GM12864 (cell line): ENCODE data around the gene ECSCR.

Experiments
- DNase-seq: peaks from one replicate; pipeline ENCODE4 v3.0.0-alpha.2; 2011; ENCODE audit warnings: low read depth
- H3K4me3 ChIP-seq: 2 replicates; pipeline ENCODE4 v1.5.1; 2011; ENCODE audit warnings: mild to moderate bottlenecking, low read depth, low read length, control low read depth
- TF ChIP-seq, protein P1 (sequence below): IDR thresholded peaks from 2 replicates; pipeline ENCODE4 v1.5.1; 2011; ENCODE audit warnings: low read depth, mild to moderate bottlenecking, moderate library complexity, low read length, control low read depth, inconsistent platforms; ENCODE audit errors: missing control alignments

The ECSCR gene

DNA sequence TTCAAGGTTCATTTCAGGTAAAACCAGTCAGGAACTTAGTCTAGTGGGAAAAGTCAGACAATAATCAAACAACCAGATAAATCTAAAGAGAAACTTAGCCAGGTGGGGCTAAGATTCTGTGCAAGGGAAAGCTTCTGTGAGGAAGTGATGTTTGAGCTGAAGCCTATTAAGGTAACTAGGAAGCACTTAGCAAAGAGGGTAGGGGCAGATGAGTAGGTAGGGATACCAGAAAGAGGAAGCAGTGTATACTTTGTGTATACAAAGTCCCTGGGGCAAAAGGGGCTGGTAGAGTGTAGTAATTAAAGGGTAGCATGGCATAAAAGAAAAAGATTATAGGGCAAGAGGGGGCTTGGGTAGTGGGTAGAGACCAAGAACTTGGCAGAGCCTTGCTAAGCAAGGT, 55.0 kb downstream of the ECSCR start:
- no peak overlapping the region for H3K4me3 ChIP-seq
- DNase-seq = no peak
- TF ChIP-seq, protein P1, sequence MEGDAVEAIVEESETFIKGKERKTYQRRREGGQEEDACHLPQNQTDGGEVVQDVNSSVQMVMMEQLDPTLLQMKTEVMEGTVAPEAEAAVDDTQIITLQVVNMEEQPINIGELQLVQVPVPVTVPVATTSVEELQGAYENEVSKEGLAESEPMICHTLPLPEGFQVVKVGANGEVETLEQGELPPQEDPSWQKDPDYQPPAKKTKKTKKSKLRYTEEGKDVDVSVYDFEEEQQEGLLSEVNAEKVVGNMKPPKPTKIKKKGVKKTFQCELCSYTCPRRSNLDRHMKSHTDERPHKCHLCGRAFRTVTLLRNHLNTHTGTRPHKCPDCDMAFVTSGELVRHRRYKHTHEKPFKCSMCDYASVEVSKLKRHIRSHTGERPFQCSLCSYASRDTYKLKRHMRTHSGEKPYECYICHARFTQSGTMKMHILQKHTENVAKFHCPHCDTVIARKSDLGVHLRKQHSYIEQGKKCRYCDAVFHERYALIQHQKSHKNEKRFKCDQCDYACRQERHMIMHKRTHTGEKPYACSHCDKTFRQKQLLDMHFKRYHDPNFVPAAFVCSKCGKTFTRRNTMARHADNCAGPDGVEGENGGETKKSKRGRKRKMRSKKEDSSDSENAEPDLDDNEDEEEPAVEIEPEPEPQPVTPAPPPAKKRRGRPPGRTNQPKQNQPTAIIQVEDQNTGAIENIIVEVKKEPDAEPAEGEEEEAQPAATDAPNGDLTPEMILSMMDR = no peak

DNA sequence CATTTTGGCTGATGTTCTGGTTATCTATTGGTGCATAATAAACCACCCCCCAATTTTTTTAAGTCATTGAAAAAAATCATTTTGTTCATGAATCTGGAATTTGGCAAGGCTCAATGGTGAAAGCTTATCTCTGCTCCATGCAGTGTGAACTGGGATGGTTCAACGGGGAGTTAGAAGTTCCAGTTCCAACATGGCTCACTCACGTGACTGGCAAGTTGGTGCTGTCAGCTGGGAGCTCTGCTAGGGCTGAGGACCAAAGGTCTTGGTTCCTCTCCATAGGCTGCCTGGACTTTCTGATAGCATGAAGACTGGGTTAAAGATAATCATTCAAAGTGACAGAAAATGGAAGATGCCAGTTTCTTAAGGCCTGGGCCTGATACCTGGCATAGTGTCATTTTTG, 55.6 kb downstream of the ECSCR start:
- no peak overlapping the region for H3K4me3 ChIP-seq
- DNase-seq = no peak

DNA sequence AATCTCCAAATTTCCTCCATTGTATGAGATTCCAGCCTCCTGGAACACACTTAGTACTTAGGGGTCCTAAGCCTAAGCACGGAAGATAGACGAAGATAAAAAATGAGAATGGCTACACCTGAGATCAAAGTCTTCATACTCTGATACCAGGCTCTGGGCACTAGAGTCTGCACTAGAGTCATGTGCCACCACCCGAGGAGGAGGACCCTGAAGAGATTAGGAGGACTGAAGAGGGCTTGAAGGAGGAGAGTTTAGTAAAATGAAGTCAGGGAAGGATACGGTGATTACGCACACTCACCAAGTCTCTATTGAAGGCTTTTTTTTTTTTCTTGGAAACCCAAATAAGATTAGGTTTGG, 58.1 kb downstream of the ECSCR start:
- TF ChIP-seq, protein P1 = no peak
- no peak for DNase-seq
- H3K4me3 ChIP-seq = peak overlapping the region; percentile 68; the same call in 1 of the 2 replicates

More for the DNA sequence above, 55.6 kb downstream of the ECSCR start:
- TF ChIP-seq, protein P1 = no peak

DNA sequence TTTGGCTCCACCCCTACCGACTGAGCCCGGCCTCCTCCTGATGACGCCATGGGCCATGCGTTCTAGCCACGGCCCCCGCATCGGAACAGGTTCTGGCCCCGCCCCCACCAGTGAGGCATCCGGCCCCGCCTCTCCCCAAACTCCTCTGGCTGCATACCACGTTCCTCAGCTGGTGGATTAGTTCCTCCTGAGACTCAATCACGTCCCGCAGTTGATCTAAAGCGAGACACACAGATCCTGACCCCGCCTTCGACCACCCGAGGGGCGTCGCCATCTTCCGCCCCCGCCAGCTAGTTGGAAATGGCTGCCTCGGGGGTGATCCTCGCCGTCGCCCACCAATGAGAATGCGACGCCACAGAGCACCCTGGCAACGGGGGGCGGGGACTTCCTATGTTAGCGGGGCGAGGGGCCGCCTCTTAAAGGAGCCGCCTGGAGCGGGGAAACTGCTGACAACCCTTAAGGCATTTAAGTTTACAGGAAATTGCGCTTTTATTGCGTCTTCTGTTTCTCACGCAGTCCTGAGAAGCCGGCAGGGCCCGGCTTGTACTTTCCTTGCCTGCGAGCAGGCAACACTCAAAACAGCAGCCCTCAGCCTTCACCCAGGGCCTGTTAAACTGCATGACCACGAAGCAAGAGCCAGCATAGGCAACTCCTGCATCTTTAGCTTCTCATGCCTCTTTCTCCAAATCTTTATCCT, 58.6 kb downstream of the ECSCR start, which contains the start of gene SPATA24:
TSS of gene SPATA24 (minus strand) at position 303 of the 697 bp plus-strand sequence. CDS start at position 274, 29 bp downstream.
- DNase-seq = peak; percentile 93
- peak within 1 kb of the TSS; percentile 68 for H3K4me3 ChIP-seq
- TF ChIP-seq, protein P1 = no peak

DNA sequence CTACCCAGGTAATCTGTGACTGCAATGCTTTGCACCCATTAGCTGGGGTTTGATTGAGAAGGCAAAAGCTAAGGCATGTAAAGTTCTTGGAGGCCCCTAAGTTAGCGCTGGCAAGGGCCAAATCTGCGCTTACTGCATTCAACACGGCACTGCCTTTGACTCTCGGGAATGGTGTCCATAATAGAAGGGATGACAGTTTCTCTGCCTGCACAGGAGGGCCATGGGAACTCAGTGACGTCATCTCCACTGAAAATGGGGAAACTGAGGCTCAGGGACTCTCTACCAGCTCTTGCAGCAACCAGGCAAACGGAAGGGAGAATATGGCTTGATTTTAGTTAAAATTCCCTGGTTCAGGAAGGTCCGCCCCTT, 59.1 kb downstream of the ECSCR start:
- no peak for DNase-seq
- peak overlapping the region; percentile 68 for H3K4me3 ChIP-seq
- TF ChIP-seq, protein P1 = no peak

DNA sequence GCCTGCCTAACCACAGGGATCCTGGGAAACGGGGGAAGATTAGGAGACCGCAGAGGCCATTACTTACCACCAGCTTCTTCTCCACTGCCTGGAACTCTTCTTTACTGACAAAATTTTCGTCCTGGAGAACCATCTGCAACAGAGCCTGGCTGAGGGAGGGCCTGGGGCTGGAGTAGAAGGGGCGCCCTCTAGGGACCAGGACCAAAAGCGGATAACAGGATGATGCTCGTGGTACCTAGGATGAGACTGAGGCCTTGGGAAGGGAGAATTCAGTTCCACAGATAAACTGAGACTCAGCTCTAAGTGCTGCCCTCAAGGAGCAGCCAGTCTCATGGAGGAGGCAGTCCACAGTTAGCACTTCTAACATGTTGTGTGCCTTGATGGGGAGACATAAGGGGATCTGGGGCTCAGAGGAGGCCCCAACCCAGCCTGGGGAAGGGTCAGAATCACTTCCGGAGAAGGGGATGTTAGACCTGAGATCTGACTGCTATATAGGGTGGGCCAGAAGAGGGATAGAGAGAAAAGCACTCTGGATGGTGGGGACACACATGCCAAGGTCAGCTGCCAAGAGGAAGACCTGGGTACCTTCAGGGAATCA, 59.9 kb downstream of the ECSCR start:
- no peak for DNase-seq
- H3K4me3 ChIP-seq = no peak overlapping the region
- TF ChIP-seq, protein P1 = peak; percentile 73

DNA sequence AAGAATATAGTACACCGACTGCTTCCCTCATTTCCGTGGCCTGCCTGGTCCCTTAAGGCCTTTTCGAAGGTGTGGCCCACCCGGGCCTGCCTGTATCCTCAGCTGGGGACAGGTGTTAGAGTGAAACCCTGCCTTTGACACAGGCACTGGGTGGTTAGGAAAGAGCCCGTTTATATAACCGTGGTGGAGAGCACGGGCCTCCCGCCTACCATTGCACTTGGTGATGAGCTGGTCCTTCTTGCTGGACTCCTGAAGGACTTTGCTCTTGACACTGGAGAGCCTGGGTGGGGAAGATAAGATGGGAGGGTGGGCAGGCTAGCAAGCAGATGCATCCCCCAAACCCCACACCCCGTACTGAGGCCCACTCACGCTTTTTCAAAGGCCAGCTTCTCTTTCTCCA, 61.0 kb downstream of the ECSCR start:
- DNase-seq = no peak
- TF ChIP-seq, protein P1 = no peak
- no peak overlapping the region for H3K4me3 ChIP-seq
